H9 (cell line): Measurements from ENCODE around the gene LGR5. TPM values are rescaled to one million over a fixed set of nuclear protein-coding genes. Genes with fewer than 3 reads are reported as not detected.

Source experiments
- DNase-seq: peaks from one replicate; pipeline ENCODE4 v3.0.0-alpha.2; 2017
- H2AFZ ChIP-seq: one replicate; pipeline ENCODE4 v1.6.1; 2013; ENCODE audit warnings: mild to moderate bottlenecking, low read length, control low read depth, moderate library complexity
- H2AK5ac ChIP-seq: 2 replicates; pipeline ENCODE4 v1.6.1; 2013; ENCODE audit warnings: low read length, control low read depth, mixed read lengths; ENCODE audit not compliant: insufficient read length
- H2BK120ac ChIP-seq: one replicate; pipeline ENCODE4 v1.6.1; 2013; ENCODE audit warnings: low read depth, mild to moderate bottlenecking, low read length, control low read depth, inconsistent platforms; ENCODE audit not compliant: poor library complexity, severe bottlenecking
- H2BK12ac ChIP-seq: 2 replicates; pipeline ENCODE4 v1.6.1; 2013; ENCODE audit warnings: low read length, control low read depth, mixed read lengths, low read depth; ENCODE audit not compliant: insufficient read length
- H2BK15ac ChIP-seq: 2 replicates; pipeline ENCODE4 v1.6.1; 2013; ENCODE audit warnings: low read depth, low read length, control low read depth
- H2BK20ac ChIP-seq: one replicate; pipeline ENCODE4 v1.6.1; 2013; ENCODE audit warnings: low read depth, mild to moderate bottlenecking, low read length, control low read depth, inconsistent platforms; ENCODE audit not compliant: poor library complexity, severe bottlenecking
- H2BK5ac ChIP-seq: 2 replicates; pipeline ENCODE4 v1.6.1; 2013; ENCODE audit warnings: low read length, control low read depth, mixed read lengths; ENCODE audit not compliant: insufficient read length
- H3K14ac ChIP-seq: 2 replicates; pipeline ENCODE4 v1.6.1; 2013; ENCODE audit warnings: low read length, control low read depth; ENCODE audit not compliant: insufficient read depth
- H3K18ac ChIP-seq: 2 replicates; pipeline ENCODE4 v1.6.1; 2013; ENCODE audit warnings: low read depth, mild to moderate bottlenecking, mixed read lengths, low read length, control low read depth; ENCODE audit not compliant: insufficient read length
- H3K23ac ChIP-seq: 2 replicates; pipeline ENCODE4 v1.6.1; 2013; ENCODE audit warnings: low read length, control low read depth, mixed read lengths, low read depth; ENCODE audit not compliant: insufficient read length
- H3K23me2 ChIP-seq: 2 replicates; pipeline ENCODE4 v1.6.1; 2013; ENCODE audit warnings: low read depth, mild to moderate bottlenecking, mixed read lengths, low read length, control low read depth; ENCODE audit not compliant: insufficient read length, poor library complexity, severe bottlenecking
- H3K27ac ChIP-seq: 2 replicates; pipeline ENCODE4 v1.5.1; 2013; ENCODE audit warnings: low read length, control low read depth, mixed read lengths, low read depth; ENCODE audit not compliant: insufficient read length
- H3K27me3 ChIP-seq: 2 replicates; pipeline ENCODE4 v1.6.1; 2013; ENCODE audit warnings: low read length, control low read depth, inconsistent platforms; ENCODE audit not compliant: insufficient read depth
- H3K4ac ChIP-seq: 2 replicates; pipeline ENCODE4 v1.6.1; 2013; ENCODE audit warnings: low read depth, mild to moderate bottlenecking, control low read depth, inconsistent platforms, low read length, moderate library complexity
- H3K4me1 ChIP-seq: 2 replicates; pipeline ENCODE4 v1.6.1; 2013; ENCODE audit warnings: low read length, control low read depth, inconsistent platforms; ENCODE audit not compliant: insufficient read depth
- H3K4me2 ChIP-seq: 2 replicates; pipeline ENCODE4 v1.6.1; 2013; ENCODE audit warnings: low read length, control low read depth, mixed read lengths; ENCODE audit not compliant: insufficient read length, insufficient read depth
- H3K56ac ChIP-seq: 2 replicates; pipeline ENCODE4 v1.6.1; 2013; ENCODE audit warnings: low read depth, mild to moderate bottlenecking, mixed read lengths, low read length, control low read depth; ENCODE audit not compliant: insufficient read length
- H3K79me1 ChIP-seq: 2 replicates; pipeline ENCODE4 v1.6.1; 2013; ENCODE audit warnings: low read depth, mild to moderate bottlenecking, moderate library complexity, low read length, control low read depth, inconsistent platforms; ENCODE audit not compliant: insufficient read depth, poor library complexity, severe bottlenecking
- H3K79me2 ChIP-seq: 2 replicates; pipeline ENCODE4 v1.6.1; 2013; ENCODE audit warnings: low read length, control low read depth, inconsistent platforms; ENCODE audit not compliant: insufficient read depth
- H3K9ac ChIP-seq: 2 replicates; pipeline ENCODE4 v1.6.1; 2013; ENCODE audit warnings: low read length, control low read depth, mixed read lengths; ENCODE audit not compliant: insufficient read length; ENCODE audit errors: extremely low read depth
- H3K9me3 ChIP-seq: one replicate; pipeline ENCODE4 v1.6.1; 2013; ENCODE audit warnings: low read depth, low read length, inconsistent platforms; ENCODE audit not compliant: control insufficient read depth
- H3T11ph ChIP-seq: one replicate; pipeline ENCODE4 v1.6.1; 2013; ENCODE audit warnings: mild to moderate bottlenecking, low read length, control low read depth, inconsistent platforms
- H4K20me1 ChIP-seq: one replicate; pipeline ENCODE4 v1.6.1; 2013; ENCODE audit not compliant: control insufficient read depth, insufficient read length, insufficient read depth
- H4K5ac ChIP-seq: 2 replicates; pipeline ENCODE4 v1.6.1; 2013; ENCODE audit warnings: low read depth, mild to moderate bottlenecking, mixed read lengths, low read length, control low read depth; ENCODE audit not compliant: insufficient read length
- H4K8ac ChIP-seq: replicated peaks from 2 replicates; pipeline ENCODE4 v1.6.1; 2013; ENCODE audit warnings: low read length, control low read depth, mixed read lengths, low read depth; ENCODE audit not compliant: insufficient read length
- H4K91ac ChIP-seq: 2 replicates; pipeline ENCODE4 v1.6.1; 2013; ENCODE audit warnings: low read depth, mild to moderate bottlenecking, moderate library complexity, mixed read lengths, low read length, control low read depth; ENCODE audit not compliant: insufficient read length
- H3K27ac Mint-ChIP-seq, 3 experiments: 2 replicates in 2 of 3; 3 replicates in 1 of 3; pipeline ENCODE4 v1.8.0; 2020 to 2021; ENCODE audit warnings: mixed read lengths in 3 of 3, mild to moderate bottlenecking in 1 of 3, moderate library complexity in 1 of 3
- H3K27me3 Mint-ChIP-seq: 2 replicates; pipeline ENCODE4 v1.8.0; 2021; ENCODE audit warnings: low read depth, mild to moderate bottlenecking, moderate library complexity, mixed read lengths
- H3K36me3 Mint-ChIP-seq, 3 experiments: 2 replicates in 2 of 3; 3 replicates in 1 of 3; pipeline ENCODE4 v1.8.0; 2020 to 2021; ENCODE audit warnings: low read depth in 3 of 3, mixed read lengths in 3 of 3; ENCODE audit not compliant: insufficient read depth in 1 of 3
- H3K4me1 Mint-ChIP-seq, 2 experiments: 2 replicates each; pipeline ENCODE4 v1.8.0; 2020; ENCODE audit warnings: mixed read lengths in 2 of 2
- H3K4me3 Mint-ChIP-seq, 2 experiments: 2 replicates in 1 of 2; 3 replicates in 1 of 2; pipeline ENCODE4 v1.8.0; 2020 to 2021; ENCODE audit warnings: mild to moderate bottlenecking in 2 of 2, mixed read lengths in 2 of 2, moderate library complexity in 1 of 2
- H3K9me3 Mint-ChIP-seq, 2 experiments: 2 replicates in 1 of 2; 3 replicates in 1 of 2; pipeline ENCODE4 v1.8.0; 2020; ENCODE audit warnings: mild to moderate bottlenecking in 2 of 2, mixed read lengths in 2 of 2, moderate library complexity in 1 of 2
- CTCF ChIP-seq: fragments of 200-600 bp; sonication (generic); conservative IDR thresholded peaks from 3 replicates; pipeline ENCODE4 v1.8.0; 2021; ENCODE audit warnings: antibody characterized with exemption, mild to moderate bottlenecking
- WGBS: extraction: QIAGEN DNeasy Blood & Tissue Kit; methylation state at CpG from one replicate; pipeline ENCODE4 v1.1.7; 2013; ENCODE audit warnings: missing lambda C conversion rate, low lambda C conversion rate, mixed read lengths; ENCODE audit not compliant: insufficient read length; ENCODE audit errors: extremely low coverage; 5-methylcytosine and 5-hydroxymethylcytosine counted together
- total RNA-seq: library from RNA; stranded (reverse); gene quantifications from 2 replicates; pipeline ENCODE4 v1.2.1, GENCODE V29; 2021

Gene LGR5
- total RNA-seq, 1 experiment from 2014 or later: 0.09 TPM

- no peaks in the 10 kb centered on the region for H3K27me3 Mint-ChIP-seq
- Histone ChIP-seq H3K79me2 (no peaks in the 10 kb centered on the region), H3K14ac (no peak overlapping the region), H2AFZ (no peak overlapping the region), H3K27me3 (no peaks in the 10 kb centered on the region), H3K23ac (no peak overlapping the region), H3T11ph (no peak overlapping the region), H3K4me2 (no peak overlapping the region), H3K79me1 (no peaks in the 10 kb centered on the region), H3K4me1 (no peaks in the 10 kb centered on the region), H3K27ac (no peak overlapping the region), H3K9me3 (no peaks in the 10 kb centered on the region), H4K5ac (no peak overlapping the region), H3K4ac (no peak overlapping the region), H3K23me2 (no peaks in the 10 kb centered on the region), H2BK20ac (no peak overlapping the region), H2AK5ac (no peak overlapping the region), H2BK12ac (no peak overlapping the region), H2BK120ac (no peak overlapping the region), H3K18ac (no peak overlapping the region), H4K20me1 (no peaks in the 10 kb centered on the region), H3K9ac (no peak overlapping the region), H4K8ac (no peak overlapping the region), H2BK15ac (no peak overlapping the region), H4K91ac (no peak overlapping the region), H3K56ac (no peak overlapping the region), H2BK5ac (no peak overlapping the region)
- no peak overlapping the region for H3K4me3 Mint-ChIP-seq
- no peaks in the 10 kb centered on the region; a peak in 1 of 4 replicates for H3K4me1 Mint-ChIP-seq
- no peaks in the 10 kb centered on the region for H3K36me3 Mint-ChIP-seq
- no peaks in the 10 kb centered on the region for H3K9me3 Mint-ChIP-seq
- WGBS: no CpG with 5 or more reads among the region's 3 CpGs
- DNase-seq: no peak
- TF ChIP-seq CTCF: no peak
- H3K27ac Mint-ChIP-seq: no peak overlapping the region
Observed at GRCh38 chr12:71584356-71584755, 144.8 kb downstream of the LGR5 start.
